Liver (tissue), 9 donors: ENCODE data around the gene SUPT5H. TPM values are rescaled to one million over a fixed set of nuclear protein-coding genes. Genes with fewer than 3 reads are reported as not detected.
A peak's percentile ranks its signal among the peaks of the same experiment; 100 is the strongest.

ENCODE experiments used
- DNase-seq: peaks from one replicate; pipeline ENCODE4 v3.0.0-alpha.2; 2017; ENCODE audit warnings: low spot score
- H3K27ac ChIP-seq, 2 donors: one replicate each; pipeline ENCODE4 v1.7.0; 2013; ENCODE audit warnings: inconsistent platforms in 2 of 2, low read length in 2 of 2, control low read depth in 1 of 2, low read depth in 1 of 2, mild to moderate bottlenecking in 1 of 2
- H3K27me3 ChIP-seq, 4 donors: one replicate each; pipeline versions ENCODE4 v1.6.1 to v1.7.0; 2013; ENCODE audit warnings: low read length in 3 of 4, inconsistent platforms in 1 of 4, mild to moderate bottlenecking in 1 of 4, moderate library complexity in 1 of 4; ENCODE audit not compliant: control insufficient read depth in 4 of 4, insufficient read depth in 4 of 4
- H3K36me3 ChIP-seq, 4 donors: one replicate each; pipeline versions ENCODE4 v1.6.1 to v1.7.0; 2013; ENCODE audit warnings: low read length in 3 of 4, mild to moderate bottlenecking in 3 of 4, low read depth in 1 of 4, moderate library complexity in 1 of 4; ENCODE audit not compliant: control insufficient read depth in 4 of 4, insufficient read depth in 3 of 4
- H3K4me1 ChIP-seq, 4 donors: one replicate each; pipeline versions ENCODE4 v1.6.1 to v1.7.0; 2013; ENCODE audit warnings: low read length in 3 of 4, mild to moderate bottlenecking in 3 of 4, moderate library complexity in 1 of 4; ENCODE audit not compliant: control insufficient read depth in 4 of 4, insufficient read depth in 4 of 4
- H3K4me3 ChIP-seq, 3 donors: one replicate each; pipeline versions ENCODE4 v1.6.1 to v1.7.0; 2013; ENCODE audit warnings: low read length in 3 of 3, control low read depth in 1 of 3, low read depth in 1 of 3, mild to moderate bottlenecking in 1 of 3
- H3K9ac ChIP-seq, 2 donors: one replicate each; pipeline ENCODE4 v1.7.0; 2013; ENCODE audit warnings: low read length in 2 of 2, mild to moderate bottlenecking in 2 of 2, moderate library complexity in 2 of 2, control low read depth in 1 of 2, low read depth in 1 of 2
- H3K9me3 ChIP-seq, 4 donors: one replicate each; pipeline versions ENCODE4 v1.6.1 to v1.7.0; 2013; ENCODE audit warnings: low read length in 3 of 4; ENCODE audit not compliant: control insufficient read depth in 4 of 4
- CTCF ChIP-seq: fragments of 150-350 bp; IDR thresholded peaks from 2 replicates; pipeline ENCODE4 v1.5.1; 2017; ENCODE audit warnings: improper control_type of control experiment, low read depth, low read length; ENCODE audit not compliant: missing input control
- EGR1 ChIP-seq, 2 donors: IDR thresholded peaks; 2 replicates each; pipeline ENCODE4 v1.6.1; 2016 to 2018; ENCODE audit warnings: antibody characterized with exemption in 2 of 2, low read depth in 2 of 2
- FOXA1 ChIP-seq: IDR thresholded peaks from 2 replicates; pipeline ENCODE4 v1.6.1; 2016; ENCODE audit warnings: antibody characterized with exemption
- FOXA2 ChIP-seq: IDR thresholded peaks from 2 replicates; pipeline ENCODE4 v1.6.1; 2016; ENCODE audit warnings: antibody characterized with exemption
- GABPA ChIP-seq, 2 donors: IDR thresholded peaks in 1 of 2; conservative IDR thresholded peaks in 1 of 2; 2 replicates each; pipeline ENCODE4 v1.6.1; 2016; ENCODE audit warnings: antibody characterized with exemption in 2 of 2, mild to moderate bottlenecking in 1 of 2, moderate library complexity in 1 of 2
- HNF4A ChIP-seq, 2 donors: conservative IDR thresholded peaks; 2 replicates each; pipeline ENCODE4 v1.6.1; 2016; ENCODE audit warnings: antibody characterized with exemption in 2 of 2, mild to moderate bottlenecking in 2 of 2
- HNF4G ChIP-seq: IDR thresholded peaks from 2 replicates; pipeline ENCODE4 v1.6.1; 2016; ENCODE audit warnings: antibody characterized with exemption
- JUND ChIP-seq, 2 donors: IDR thresholded peaks; 2 replicates each; pipeline ENCODE4 v1.6.1; 2016; ENCODE audit warnings: antibody characterized with exemption in 2 of 2
- NR2F2 ChIP-seq: IDR thresholded peaks from 2 replicates; pipeline ENCODE4 v1.6.1; 2016; ENCODE audit warnings: antibody characterized with exemption
- RAD21 ChIP-seq, 2 donors: IDR thresholded peaks; 2 replicates each; pipeline ENCODE4 v1.6.1; 2016; ENCODE audit warnings: antibody characterized with exemption in 2 of 2, mild to moderate bottlenecking in 2 of 2
- REST ChIP-seq: IDR thresholded peaks from 2 replicates; pipeline ENCODE4 v1.6.1; 2016; ENCODE audit warnings: antibody characterized with exemption, mild to moderate bottlenecking
- RXRA ChIP-seq, 2 donors: IDR thresholded peaks; 2 replicates each; pipeline ENCODE4 v1.6.1; 2017 to 2018; ENCODE audit warnings: antibody characterized with exemption in 2 of 2, mild to moderate bottlenecking in 1 of 2
- SP1 ChIP-seq: IDR thresholded peaks from 2 replicates; pipeline ENCODE4 v1.6.1; 2018; ENCODE audit warnings: antibody characterized with exemption, mild to moderate bottlenecking
- TAF1 ChIP-seq: conservative IDR thresholded peaks from 2 replicates; pipeline ENCODE4 v1.6.1; 2016; ENCODE audit warnings: antibody characterized with exemption, mild to moderate bottlenecking
- YY1 ChIP-seq: IDR thresholded peaks from 2 replicates; pipeline ENCODE4 v1.6.1; 2016; ENCODE audit warnings: antibody characterized with exemption, mild to moderate bottlenecking
- WGBS: extraction: QIAGEN DNeasy Blood & Tissue Kit; methylation state at CpG from one replicate; pipeline ENCODE4 v1.1.7; 2013; 5-methylcytosine and 5-hydroxymethylcytosine counted together
- polyA plus RNA-seq, 2 donors: library from polyadenylated mRNA; stranded (reverse) in 1 of 2; unstranded in 1 of 2; fragments of 200-250 nt in 1 of 2; fragments of >200 nt in 1 of 2; fragmentation: Nextera tagmentation in 1 of 2; extraction: Ambion mirVana in 1 of 2; gene quantifications; one replicate each; pipeline versions ENCODE4 v1.2.1 to v1.2.3, GENCODE V29; 2013 to 2015
- total RNA-seq, 2 donors: library from RNA; depleted of rRNA; stranded (reverse); fragments of >200 nt; gene quantifications; one replicate each; pipeline ENCODE4 v1.2.3, GENCODE V29; 2014
- TF ChIP-seq, protein P1 (sequence below): IDR thresholded peaks from 2 replicates; pipeline ENCODE4 v1.6.1; 2016; ENCODE audit warnings: antibody characterized with exemption
- TF ChIP-seq, protein P2 (sequence below): IDR thresholded peaks from 2 replicates; pipeline ENCODE4 v1.6.1; 2016; ENCODE audit warnings: antibody characterized with exemption
- TF ChIP-seq, protein P3 (sequence below): IDR thresholded peaks from 2 replicates; pipeline ENCODE4 v1.6.1; 2016; ENCODE audit warnings: antibody characterized with exemption
- donor health status: healthy.
- donor health status: healthy.
- donor health status: healthy.
- donor health status: healthy.
- donor health status: healthy.

The SUPT5H gene
- total and polyA plus RNA-seq, 4 donors: 19.3 to 52.5 (median 45.2) TPM

DNA sequence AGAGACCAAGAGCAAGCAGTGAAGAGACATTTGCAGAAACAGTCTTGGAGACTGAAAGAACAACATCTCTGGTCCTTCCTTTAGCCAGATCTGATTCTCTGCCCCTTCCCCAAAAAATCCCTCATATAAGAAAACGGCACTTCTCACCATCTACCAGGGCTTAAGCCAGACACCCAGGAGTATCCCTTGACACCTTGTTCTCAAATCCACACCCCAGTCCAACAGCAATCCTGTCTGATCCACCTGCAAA, 34.6 kb upstream of the SUPT5H start (continued):
- TF ChIP-seq FOXA1: no peak
- no peak for TF ChIP-seq HNF4A (conservative IDR thresholded peaks at IDR 0.05)
- no peak for TF ChIP-seq RAD21 (IDR thresholded peaks at IDR 0.05)
- TF ChIP-seq, protein P1, sequence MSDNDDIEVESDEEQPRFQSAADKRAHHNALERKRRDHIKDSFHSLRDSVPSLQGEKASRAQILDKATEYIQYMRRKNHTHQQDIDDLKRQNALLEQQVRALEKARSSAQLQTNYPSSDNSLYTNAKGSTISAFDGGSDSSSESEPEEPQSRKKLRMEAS: no peak
- TF ChIP-seq FOXA2: no peak
- no peak for TF ChIP-seq JUND (IDR thresholded peaks at IDR 0.05)
- TF ChIP-seq CTCF: no peak

GRCh38 chr19:39411081-39411831, 34.1 kb upstream of the SUPT5H start:
- peak overlapping the region; percentile 64 to 98 for H3K9ac ChIP-seq
- peak overlapping the region; percentile 89 to 98 for H3K27ac ChIP-seq
- no peaks in the 10 kb centered on the region for H3K27me3 ChIP-seq
- no peaks in the 10 kb centered on the region for H3K9me3 ChIP-seq
- peaks cover 5 to 32% (median 11%) of the 10 kb centered on the region in 4 donors for H3K4me1 ChIP-seq
- TF ChIP-seq YY1 (peak; percentile 61), FOXA1 (no peak), HNF4A (conservative IDR thresholded peaks at IDR 0.05) (peak; percentile 94 to 95), NR2F2 (peak; percentile 38), HNF4G (peak; percentile 97), RXRA (IDR thresholded peaks at IDR 0.05) (peak; percentile 91 to 95), SP1 (peak; percentile 94), FOXA2 (peak; percentile 26), RAD21 (IDR thresholded peaks at IDR 0.05) (no peak), GABPA (IDR thresholded peaks at IDR 0.05 in 1 of 2, conservative IDR thresholded peaks at IDR 0.05 in 1 of 2) (no peak), REST (peak; percentile 87), TAF1 (peak; percentile 69), CTCF (no peak), EGR1 (IDR thresholded peaks at IDR 0.05; ENCODE audit: low read depth in 2 of 2) (peak in 1 of 2 donors; percentile 89), JUND (IDR thresholded peaks at IDR 0.05) (peak; percentile 3 to 57)
- TF ChIP-seq, protein P1: peak; percentile 72
- TF ChIP-seq, protein P2, sequence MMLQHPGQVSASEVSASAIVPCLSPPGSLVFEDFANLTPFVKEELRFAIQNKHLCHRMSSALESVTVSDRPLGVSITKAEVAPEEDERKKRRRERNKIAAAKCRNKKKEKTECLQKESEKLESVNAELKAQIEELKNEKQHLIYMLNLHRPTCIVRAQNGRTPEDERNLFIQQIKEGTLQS: peak; percentile 29
- TF ChIP-seq, protein P3, sequence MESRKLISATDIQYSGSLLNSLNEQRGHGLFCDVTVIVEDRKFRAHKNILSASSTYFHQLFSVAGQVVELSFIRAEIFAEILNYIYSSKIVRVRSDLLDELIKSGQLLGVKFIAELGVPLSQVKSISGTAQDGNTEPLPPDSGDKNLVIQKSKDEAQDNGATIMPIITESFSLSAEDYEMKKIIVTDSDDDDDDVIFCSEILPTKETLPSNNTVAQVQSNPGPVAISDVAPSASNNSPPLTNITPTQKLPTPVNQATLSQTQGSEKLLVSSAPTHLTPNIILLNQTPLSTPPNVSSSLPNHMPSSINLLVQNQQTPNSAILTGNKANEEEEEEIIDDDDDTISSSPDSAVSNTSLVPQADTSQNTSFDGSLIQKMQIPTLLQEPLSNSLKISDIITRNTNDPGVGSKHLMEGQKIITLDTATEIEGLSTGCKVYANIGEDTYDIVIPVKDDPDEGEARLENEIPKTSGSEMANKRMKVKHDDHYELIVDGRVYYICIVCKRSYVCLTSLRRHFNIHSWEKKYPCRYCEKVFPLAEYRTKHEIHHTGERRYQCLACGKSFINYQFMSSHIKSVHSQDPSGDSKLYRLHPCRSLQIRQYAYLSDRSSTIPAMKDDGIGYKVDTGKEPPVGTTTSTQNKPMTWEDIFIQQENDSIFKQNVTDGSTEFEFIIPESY: no peak
- peaks cover 0 to 9% (median 0%) of the 10 kb centered on the region in 4 donors for H3K36me3 ChIP-seq
- peak overlapping the region; percentile 45 to 94 (median 80) for H3K4me3 ChIP-seq
- peak; percentile 59 for DNase-seq
- WGBS: 5% methylated on average over 9 of the region's 9 CpGs
